ENCODE measurements around the gene SCFD2. TPM values are rescaled to one million over a fixed set of nuclear protein-coding genes. Genes with fewer than 3 reads are reported as not detected.

The SCFD2 gene
- total RNA-seq, 1 donor, result 33.2 TPM

- no peak for TF ChIP-seq CTCF (IDR thresholded peaks at IDR 0.05; ENCODE audit: insufficient read depth, low read depth, low read length)
- peak; percentile 77 for DNase-seq (ENCODE audit: low read depth)
- H3K4me3 ChIP-seq (ENCODE audit: low read depth, low read length), result peak overlapping the region; percentile 5
Measured at GRCh38 chr4:53195815-53196661, 169.8 kb downstream of the SCFD2 start.

GRCh38 chr4:53194727-53195126, 171.1 kb downstream of the SCFD2 start:
- no peak for DNase-seq (ENCODE audit: low read depth)
- H3K4me3 ChIP-seq (ENCODE audit: low read depth, low read length), result no peak overlapping the region
- no peak for TF ChIP-seq CTCF (IDR thresholded peaks at IDR 0.05; ENCODE audit: insufficient read depth, low read depth, low read length)

- no peak overlapping the region for H3K4me3 ChIP-seq (ENCODE audit: low read depth, low read length)
- no peak for DNase-seq (ENCODE audit: low read depth)
- TF ChIP-seq CTCF (IDR thresholded peaks at IDR 0.05; ENCODE audit: insufficient read depth, low read depth, low read length), result no peak
Measured at GRCh38 chr4:53193111-53193510, 172.8 kb downstream of the SCFD2 start.

GRCh38 chr4:53192496-53192895, 173.4 kb downstream of the SCFD2 start:
- TF ChIP-seq CTCF (IDR thresholded peaks at IDR 0.05; ENCODE audit: insufficient read depth, low read depth, low read length), result no peak
- DNase-seq (ENCODE audit: low read depth), result no peak
- H3K4me3 ChIP-seq (ENCODE audit: low read depth, low read length), result no peak overlapping the region

- no peak for DNase-seq (ENCODE audit: low read depth)
Measured at GRCh38 chr4:53191997-53192396, 173.9 kb downstream of the SCFD2 start.

GRCh38 chr4:53189011-53189410, 176.8 kb downstream of the SCFD2 start:
- DNase-seq (ENCODE audit: low read depth), result peak; percentile 48
- TF ChIP-seq CTCF (IDR thresholded peaks at IDR 0.05; ENCODE audit: insufficient read depth, low read depth, low read length), result no peak
- H3K4me3 ChIP-seq (ENCODE audit: low read depth, low read length), result no peak overlapping the region

More at GRCh38 chr4:53191997-53192396, 173.9 kb downstream of the SCFD2 start:
- H3K4me3 ChIP-seq (ENCODE audit: low read depth, low read length), result no peak overlapping the region
- no peak for TF ChIP-seq CTCF (IDR thresholded peaks at IDR 0.05; ENCODE audit: insufficient read depth, low read depth, low read length)
